SK-N-SH (cell line): ENCODE results near the gene NSG2. TPM values are rescaled to one million over a fixed set of nuclear protein-coding genes. Genes with fewer than 3 reads are reported as not detected.

Experiments used
- CTCF ChIA-PET: fragments of 300-600, 350-600 bp; formaldehyde crosslinking; extraction: SDS; loops from one replicate; lab custom pipeline; 2021; lab: Yijun Ruan, JAX
- POLR2A ChIA-PET: fragments of 350-600 bp; sonication (Branson Sonifier 250); formaldehyde crosslinking; extraction: SDS; loops from one replicate; lab custom pipeline; 2020; ENCODE audit warnings: antibody characterized with exemption, inconsistent platforms; lab: Yijun Ruan, JAX
- DNase-seq: peaks from one replicate; pipeline ENCODE4 v3.0.0; 2012
- H2AFZ ChIP-seq: fragments of 200-600 bp; sonication (generic); 2 replicates; pipeline ENCODE4 v1.8.1; 2016; ENCODE audit warnings: antibody characterized with exemption, mild to moderate bottlenecking, low read depth
- H3F3A ChIP-seq: fragments of 200-600 bp; sonication (generic); replicated peaks from 2 replicates; pipeline ENCODE3; 2016; ENCODE audit warnings: antibody characterized with exemption, mild to moderate bottlenecking; ENCODE audit not compliant: insufficient read depth
- H3K27ac ChIP-seq, 2 experiments: fragments of 200-500 bp in 1 of 2; fragments of 200-600 bp in 1 of 2; sonication (Bioruptor generic) in 1 of 2; sonication (generic), shearing (Covaris generic) in 1 of 2; 2 replicates each; pipeline versions ENCODE4 v1.5.1 to v1.6.1; 2014 to 2016; ENCODE audit warnings: low read depth in 2 of 2, inconsistent platforms in 1 of 2, low read length in 1 of 2, mild to moderate bottlenecking in 1 of 2, mixed read lengths in 1 of 2
- H3K27me3 ChIP-seq: fragments of 200-600 bp; sonication (generic), shearing (Covaris generic); 2 replicates; pipeline ENCODE4 v1.6.1; 2016; ENCODE audit warnings: mixed run types; ENCODE audit not compliant: insufficient read depth
- H3K36me3 ChIP-seq, 2 experiments: fragments of 200-500 bp in 1 of 2; fragments of 200-600 bp in 1 of 2; sonication (Bioruptor generic) in 1 of 2; sonication (generic) in 1 of 2; replicated peaks in 1 of 2; 2 replicates each; pipeline versions ENCODE3 to v1.5.1; 2014 to 2016; ENCODE audit warnings: low read length in 1 of 2, mild to moderate bottlenecking in 1 of 2; ENCODE audit not compliant: insufficient read depth in 2 of 2, control insufficient read depth in 1 of 2
- H3K4me1 ChIP-seq, 2 experiments: fragments of 200-500 bp in 1 of 2; fragments of 200-600 bp in 1 of 2; sonication (Bioruptor generic) in 1 of 2; sonication (generic), shearing (Covaris generic) in 1 of 2; 2 replicates each; pipeline versions ENCODE4 v1.5.1 to v1.6.1; 2014 to 2016; ENCODE audit warnings: low read depth in 1 of 2, low read length in 1 of 2, mixed run types in 1 of 2; ENCODE audit not compliant: insufficient read depth in 2 of 2, control insufficient read depth in 1 of 2
- H3K4me2 ChIP-seq: fragments of 200-600 bp; sonication (generic), shearing (Covaris generic); 2 replicates; pipeline ENCODE4 v1.6.1; 2017; ENCODE audit warnings: mixed run types
- H3K4me3 ChIP-seq, 2 experiments: fragments of 200-500 bp in 1 of 2; fragments of 200-600 bp in 1 of 2; sonication (Bioruptor generic) in 1 of 2; sonication (generic), shearing (Covaris generic) in 1 of 2; 2 replicates each; pipeline versions ENCODE4 v1.5.1 to v1.8.1; 2014 to 2016; ENCODE audit warnings: low read depth in 2 of 2, inconsistent platforms in 1 of 2, low read length in 1 of 2, mild to moderate bottlenecking in 1 of 2, mixed read lengths in 1 of 2, moderate library complexity in 1 of 2
- H3K79me2 ChIP-seq: fragments of 200-600 bp; sonication (generic); 2 replicates; pipeline ENCODE4 v1.8.1; 2017; ENCODE audit warnings: mild to moderate bottlenecking; ENCODE audit not compliant: insufficient read depth
- H3K9ac ChIP-seq: fragments of 200-600 bp; sonication (generic); 2 replicates; pipeline ENCODE4 v1.6.1; 2017; ENCODE audit warnings: mixed run types
- H3K9me2 ChIP-seq: fragments of 200-600 bp; sonication (generic); 2 replicates; pipeline ENCODE4 v1.6.1; 2017; ENCODE audit warnings: mixed run types
- H3K9me3 ChIP-seq: fragments of 200-600 bp; sonication (generic); 2 replicates; pipeline ENCODE4 v1.6.1; 2017; ENCODE audit warnings: mixed run types, mild to moderate bottlenecking, moderate library complexity
- H4K20me1 ChIP-seq: fragments of 200-600 bp; sonication (generic); 2 replicates; pipeline ENCODE4 v1.6.1; 2017; ENCODE audit warnings: mild to moderate bottlenecking, mixed run types; ENCODE audit not compliant: insufficient read depth
- CHD2 ChIP-seq: fragments of 150-350 bp; IDR thresholded peaks from 2 replicates; pipeline ENCODE4 v1.6.1; 2018; ENCODE audit warnings: low read length; ENCODE audit not compliant: partially characterized antibody
- FOSL2 ChIP-seq: IDR thresholded peaks from 2 replicates; pipeline ENCODE4 v1.4.0; 2012; ENCODE audit warnings: low read depth, mild to moderate bottlenecking, moderate library complexity, borderline replicate concordance
- FOXJ3 ChIP-seq: sonication (generic); formaldehyde crosslinking; IDR thresholded peaks from 2 replicates; pipeline ENCODE4 v1.5.1; 2020; ENCODE audit warnings: mild to moderate bottlenecking, missing genetic modification reagents
- GATA2 ChIP-seq: sonication (generic); formaldehyde crosslinking; IDR thresholded peaks from 2 replicates; pipeline ENCODE4 v1.5.0; 2020; ENCODE audit warnings: mild to moderate bottlenecking, missing genetic modification reagents
- NFIC ChIP-seq: IDR thresholded peaks from 2 replicates; pipeline ENCODE4 v1.4.0; 2012; ENCODE audit warnings: borderline replicate concordance
- RAD21 ChIP-seq: IDR thresholded peaks from 2 replicates; pipeline ENCODE4 v1.6.1; 2012; ENCODE audit warnings: mild to moderate bottlenecking, low read length
- RCOR1 ChIP-seq: fragments of 150-350 bp; IDR thresholded peaks from 2 replicates; pipeline ENCODE4 v1.6.1; 2017; ENCODE audit warnings: antibody characterized with exemption, low read length
- TAF1 ChIP-seq: IDR thresholded peaks from 2 replicates; pipeline ENCODE4 v1.6.1; 2012; ENCODE audit warnings: low read depth, mild to moderate bottlenecking, low read length, moderate library complexity, borderline replicate concordance
- YY1 ChIP-seq: IDR thresholded peaks from 2 replicates; pipeline ENCODE4 v1.4.0; 2012; ENCODE audit warnings: low read depth, mild to moderate bottlenecking
- WGBS: methylation state at CpG from one replicate; pipeline ENCODE4 v1.1.6; 2017; ENCODE audit warnings: low lambda C conversion rate; 5-methylcytosine and 5-hydroxymethylcytosine counted together
- polyA plus RNA-seq, 3 experiments: library from polyadenylated mRNA; depleted of rRNA; stranded (reverse); fragments of >200 nt; gene quantifications; 2 replicates each; pipeline ENCODE4 v1.2.3, GENCODE V29; 2012
- TF ChIP-seq, protein P1 (sequence below): IDR thresholded peaks from 2 replicates; pipeline ENCODE4 v1.4.0; 2012; ENCODE audit warnings: low read depth
- TF ChIP-seq, protein P2 (sequence below): fragments of 150-350 bp; IDR thresholded peaks from 2 replicates; pipeline ENCODE4 v1.6.1; 2017; ENCODE audit warnings: antibody characterized with exemption, low read length, low read depth, borderline replicate concordance
- TF ChIP-seq, protein P3 (sequence below): fragments of 150-350 bp; IDR thresholded peaks from 2 replicates; pipeline ENCODE4 v1.6.1; 2016; ENCODE audit warnings: mild to moderate bottlenecking, low read depth, low read length
- TF ChIP-seq, protein P4 (sequence below): IDR thresholded peaks from 2 replicates; pipeline ENCODE4 v1.6.1; 2012; ENCODE audit warnings: mild to moderate bottlenecking, low read depth, low read length, moderate library complexity

Gene NSG2
- polyA plus RNA-seq, 1 of the 3 experiments (the other 2 are of a cell fraction), result 4.3 TPM

GRCh38 chr5:174155706-174156105 is 110.2 kb downstream of the NSG2 start:
- no peaks in the 10 kb centered on the region for H3F3A ChIP-seq
- H3K79me2 ChIP-seq, result no peaks in the 10 kb centered on the region
- no peaks in the 10 kb centered on the region for H3K27me3 ChIP-seq
- ChIA-PET POLR2A (no interaction called here), CTCF (interaction anchor here (1.9 kb wide), 1 partner anchor 110 kb away, joined by 9 read pairs; the partner anchor contains the start of gene NSG2)
- no peaks in the 10 kb centered on the region for H3K36me3 ChIP-seq
- peak overlapping the region in 1 of 2 experiments; percentile 50; a peak in 1 of 4 replicates for H3K27ac ChIP-seq
- no peak overlapping the region for H3K4me3 ChIP-seq
- no peaks in the 10 kb centered on the region; a peak in 1 of 4 replicates for H3K4me1 ChIP-seq
- no peak overlapping the region for H3K9ac ChIP-seq
- H3K9me2 ChIP-seq, result no peaks in the 10 kb centered on the region
- no peaks in the 10 kb centered on the region for H4K20me1 ChIP-seq
- DNase-seq, result no peak
- no peaks in the 10 kb centered on the region; the same call in none of the 2 replicates for H3K9me3 ChIP-seq
- no peak overlapping the region for H2AFZ ChIP-seq
- TF ChIP-seq FOSL2 (no peak), GATA2 (CRISPR knock-in tag) (no peak), RAD21 (no peak), RCOR1 (no peak), NFIC (no peak), FOXJ3 (CRISPR knock-in tag) (no peak), YY1 (no peak), TAF1 (no peak), CHD2 (no peak)
- TF ChIP-seq, protein P1, sequence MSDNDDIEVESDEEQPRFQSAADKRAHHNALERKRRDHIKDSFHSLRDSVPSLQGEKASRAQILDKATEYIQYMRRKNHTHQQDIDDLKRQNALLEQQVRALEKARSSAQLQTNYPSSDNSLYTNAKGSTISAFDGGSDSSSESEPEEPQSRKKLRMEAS, result no peak
- TF ChIP-seq, protein P2, sequence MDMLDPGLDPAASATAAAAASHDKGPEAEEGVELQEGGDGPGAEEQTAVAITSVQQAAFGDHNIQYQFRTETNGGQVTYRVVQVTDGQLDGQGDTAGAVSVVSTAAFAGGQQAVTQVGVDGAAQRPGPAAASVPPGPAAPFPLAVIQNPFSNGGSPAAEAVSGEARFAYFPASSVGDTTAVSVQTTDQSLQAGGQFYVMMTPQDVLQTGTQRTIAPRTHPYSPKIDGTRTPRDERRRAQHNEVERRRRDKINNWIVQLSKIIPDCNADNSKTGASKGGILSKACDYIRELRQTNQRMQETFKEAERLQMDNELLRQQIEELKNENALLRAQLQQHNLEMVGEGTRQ, result no peak
- TF ChIP-seq, protein P3, sequence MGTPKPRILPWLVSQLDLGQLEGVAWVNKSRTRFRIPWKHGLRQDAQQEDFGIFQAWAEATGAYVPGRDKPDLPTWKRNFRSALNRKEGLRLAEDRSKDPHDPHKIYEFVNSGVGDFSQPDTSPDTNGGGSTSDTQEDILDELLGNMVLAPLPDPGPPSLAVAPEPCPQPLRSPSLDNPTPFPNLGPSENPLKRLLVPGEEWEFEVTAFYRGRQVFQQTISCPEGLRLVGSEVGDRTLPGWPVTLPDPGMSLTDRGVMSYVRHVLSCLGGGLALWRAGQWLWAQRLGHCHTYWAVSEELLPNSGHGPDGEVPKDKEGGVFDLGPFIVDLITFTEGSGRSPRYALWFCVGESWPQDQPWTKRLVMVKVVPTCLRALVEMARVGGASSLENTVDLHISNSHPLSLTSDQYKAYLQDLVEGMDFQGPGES, result no peak
- TF ChIP-seq, protein P4, sequence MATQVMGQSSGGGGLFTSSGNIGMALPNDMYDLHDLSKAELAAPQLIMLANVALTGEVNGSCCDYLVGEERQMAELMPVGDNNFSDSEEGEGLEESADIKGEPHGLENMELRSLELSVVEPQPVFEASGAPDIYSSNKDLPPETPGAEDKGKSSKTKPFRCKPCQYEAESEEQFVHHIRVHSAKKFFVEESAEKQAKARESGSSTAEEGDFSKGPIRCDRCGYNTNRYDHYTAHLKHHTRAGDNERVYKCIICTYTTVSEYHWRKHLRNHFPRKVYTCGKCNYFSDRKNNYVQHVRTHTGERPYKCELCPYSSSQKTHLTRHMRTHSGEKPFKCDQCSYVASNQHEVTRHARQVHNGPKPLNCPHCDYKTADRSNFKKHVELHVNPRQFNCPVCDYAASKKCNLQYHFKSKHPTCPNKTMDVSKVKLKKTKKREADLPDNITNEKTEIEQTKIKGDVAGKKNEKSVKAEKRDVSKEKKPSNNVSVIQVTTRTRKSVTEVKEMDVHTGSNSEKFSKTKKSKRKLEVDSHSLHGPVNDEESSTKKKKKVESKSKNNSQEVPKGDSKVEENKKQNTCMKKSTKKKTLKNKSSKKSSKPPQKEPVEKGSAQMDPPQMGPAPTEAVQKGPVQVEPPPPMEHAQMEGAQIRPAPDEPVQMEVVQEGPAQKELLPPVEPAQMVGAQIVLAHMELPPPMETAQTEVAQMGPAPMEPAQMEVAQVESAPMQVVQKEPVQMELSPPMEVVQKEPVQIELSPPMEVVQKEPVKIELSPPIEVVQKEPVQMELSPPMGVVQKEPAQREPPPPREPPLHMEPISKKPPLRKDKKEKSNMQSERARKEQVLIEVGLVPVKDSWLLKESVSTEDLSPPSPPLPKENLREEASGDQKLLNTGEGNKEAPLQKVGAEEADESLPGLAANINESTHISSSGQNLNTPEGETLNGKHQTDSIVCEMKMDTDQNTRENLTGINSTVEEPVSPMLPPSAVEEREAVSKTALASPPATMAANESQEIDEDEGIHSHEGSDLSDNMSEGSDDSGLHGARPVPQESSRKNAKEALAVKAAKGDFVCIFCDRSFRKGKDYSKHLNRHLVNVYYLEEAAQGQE, result no peak
- H3K4me2 ChIP-seq, result no peak overlapping the region
- 31% methylated on average over 3 of the region's 3 CpGs for WGBS
